Liver (tissue), 3 donors: ENCODE measurements around the gene MYH13.

ENCODE experiments used
- ATF3 ChIP-seq: IDR thresholded peaks from 2 replicates; pipeline ENCODE4 v1.6.1; 2016; ENCODE audit warnings: antibody characterized with exemption
- CTCF ChIP-seq: fragments of 150-350 bp; IDR thresholded peaks from 2 replicates; pipeline ENCODE4 v1.5.1; 2017; ENCODE audit warnings: improper control_type of control experiment, low read depth, low read length; ENCODE audit not compliant: missing input control
- EGR1 ChIP-seq, 2 donors: IDR thresholded peaks; 2 replicates each; pipeline ENCODE4 v1.6.1; 2016 to 2018; ENCODE audit warnings: antibody characterized with exemption in 2 of 2, low read depth in 2 of 2
- FOXA1 ChIP-seq: IDR thresholded peaks from 2 replicates; pipeline ENCODE4 v1.6.1; 2016; ENCODE audit warnings: antibody characterized with exemption
- GABPA ChIP-seq, 2 donors: IDR thresholded peaks in 1 of 2; conservative IDR thresholded peaks in 1 of 2; 2 replicates each; pipeline ENCODE4 v1.6.1; 2016; ENCODE audit warnings: antibody characterized with exemption in 2 of 2, mild to moderate bottlenecking in 1 of 2, moderate library complexity in 1 of 2
- HNF4A ChIP-seq, 2 donors: conservative IDR thresholded peaks; 2 replicates each; pipeline ENCODE4 v1.6.1; 2016; ENCODE audit warnings: antibody characterized with exemption in 2 of 2, mild to moderate bottlenecking in 2 of 2
- JUND ChIP-seq, 2 donors: IDR thresholded peaks; 2 replicates each; pipeline ENCODE4 v1.6.1; 2016; ENCODE audit warnings: antibody characterized with exemption in 2 of 2
- MAX ChIP-seq: IDR thresholded peaks from 2 replicates; pipeline ENCODE4 v1.6.1; 2016; ENCODE audit warnings: antibody characterized with exemption
- RAD21 ChIP-seq, 2 donors: IDR thresholded peaks; 2 replicates each; pipeline ENCODE4 v1.6.1; 2016; ENCODE audit warnings: antibody characterized with exemption in 2 of 2, mild to moderate bottlenecking in 2 of 2
- REST ChIP-seq: IDR thresholded peaks from 2 replicates; pipeline ENCODE4 v1.6.1; 2016; ENCODE audit warnings: antibody characterized with exemption, mild to moderate bottlenecking
- SP1 ChIP-seq: IDR thresholded peaks from 2 replicates; pipeline ENCODE4 v1.6.1; 2018; ENCODE audit warnings: antibody characterized with exemption, mild to moderate bottlenecking
- TAF1 ChIP-seq: conservative IDR thresholded peaks from 2 replicates; pipeline ENCODE4 v1.6.1; 2016; ENCODE audit warnings: antibody characterized with exemption, mild to moderate bottlenecking
- YY1 ChIP-seq: IDR thresholded peaks from 2 replicates; pipeline ENCODE4 v1.6.1; 2016; ENCODE audit warnings: antibody characterized with exemption, mild to moderate bottlenecking
- ZBTB33 ChIP-seq: IDR thresholded peaks from 2 replicates; pipeline ENCODE4 v1.6.1; 2016; ENCODE audit warnings: antibody characterized with exemption
- donor health status: healthy.
- donor health status: healthy.

- TF ChIP-seq MAX (no peak), CTCF (no peak), RAD21 (IDR thresholded peaks at IDR 0.05) (no peak), JUND (IDR thresholded peaks at IDR 0.05) (no peak), TAF1 (no peak), YY1 (no peak), SP1 (no peak), ATF3 (no peak), REST (no peak), HNF4A (conservative IDR thresholded peaks at IDR 0.05) (no peak), FOXA1 (no peak), EGR1 (IDR thresholded peaks at IDR 0.05; ENCODE audit: low read depth in 2 of 2) (no peak), GABPA (IDR thresholded peaks at IDR 0.05 in 1 of 2, conservative IDR thresholded peaks at IDR 0.05 in 1 of 2) (no peak), ZBTB33 (no peak)
Measured at GRCh38 chr17:10385871-10386270, 13.1 kb upstream of the MYH13 start.
